ENCODE data around the gene PDE7B. TPM values are rescaled to one million over a fixed set of nuclear protein-coding genes. Genes with fewer than 3 reads are reported as not detected.

Gene PDE7B
- total RNA-seq, 2 donors from 2014 or later: 0.04 TPM; not detected in 1

DNA sequence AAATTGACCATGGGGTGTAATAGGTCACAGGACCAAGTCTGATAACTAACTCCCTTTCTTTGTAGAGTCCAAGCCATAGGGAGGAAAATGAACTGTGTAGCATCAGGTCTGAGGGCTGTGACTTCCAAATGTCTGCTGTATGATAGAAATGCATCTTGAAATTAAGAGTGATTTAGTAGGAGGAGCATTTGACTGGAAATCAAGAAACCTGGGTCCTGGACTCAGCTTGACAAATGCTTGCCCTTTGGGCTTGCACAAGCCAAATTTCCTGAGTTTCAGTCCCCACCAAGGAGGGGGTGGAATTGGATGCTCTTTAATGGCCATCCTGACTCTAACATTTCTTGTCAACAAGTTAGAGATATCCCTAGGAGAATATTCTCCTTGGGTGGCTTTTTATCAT lies 187.0 kb downstream of the PDE7B start:
- H3K4me3 Mint-ChIP-seq: no peak overlapping the region
- H3K9me3 Mint-ChIP-seq: no peaks in the 10 kb centered on the region
- no peaks in the 10 kb centered on the region for H3K4me1 Mint-ChIP-seq
- ATAC-seq (replicated peaks): no peak
- no peak overlapping the region for H3K27ac Mint-ChIP-seq
- H3K36me3 Mint-ChIP-seq (ENCODE audit: low read depth): no peaks in the 10 kb centered on the region
- H3K27me3 Mint-ChIP-seq: peaks cover 13% of the 10 kb centered on the region

DNA sequence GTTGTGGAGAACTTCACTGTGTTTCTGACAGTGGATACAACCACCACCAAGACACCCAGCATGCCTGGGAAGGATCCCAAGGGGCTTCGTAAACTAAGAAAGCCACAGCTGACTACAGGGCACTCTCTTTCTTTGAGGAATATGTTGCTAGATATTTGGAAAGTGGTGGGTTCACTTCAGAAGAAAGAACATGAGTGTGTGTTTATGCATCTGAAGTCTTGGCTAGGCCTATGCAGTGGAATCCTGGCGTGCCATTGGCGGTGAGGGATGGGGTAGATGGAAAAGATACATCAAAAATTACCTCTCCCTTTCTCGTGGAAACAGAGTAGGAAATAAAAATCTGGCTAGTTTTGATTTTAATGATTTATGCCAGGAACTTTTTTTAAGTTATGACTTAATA lies 187.7 kb downstream of the PDE7B start:
- Mint-ChIP-seq H3K27me3 (peaks cover 19% of the 10 kb centered on the region), H3K36me3 (ENCODE audit: low read depth) (no peaks in the 10 kb centered on the region), H3K9me3 (no peaks in the 10 kb centered on the region), H3K27ac (no peak overlapping the region), H3K4me3 (no peak overlapping the region), H3K4me1 (no peaks in the 10 kb centered on the region)
- ATAC-seq (replicated peaks): no peak

DNA sequence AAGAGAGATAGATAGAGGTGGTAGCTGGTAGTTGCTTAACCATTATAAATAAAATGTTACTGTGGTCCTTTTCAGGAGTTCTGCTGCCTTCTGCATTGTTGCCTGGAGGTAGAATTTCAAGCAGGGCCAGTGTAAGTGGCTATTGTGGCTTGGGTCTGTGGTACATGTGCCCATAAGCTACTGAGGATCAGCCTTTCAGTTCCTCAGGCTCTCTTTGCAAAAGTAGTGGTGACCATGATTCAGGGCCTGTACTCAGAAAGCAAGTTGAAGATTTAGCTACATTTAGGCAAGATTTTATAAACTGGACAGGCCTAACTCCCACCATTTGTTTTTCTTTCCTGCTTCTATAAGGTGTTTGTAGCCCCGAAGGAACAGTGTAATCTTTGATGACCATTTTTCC lies 199.0 kb downstream of the PDE7B start:
- Mint-ChIP-seq H3K27me3 (no peaks in the 10 kb centered on the region), H3K9me3 (no peaks in the 10 kb centered on the region), H3K4me3 (no peak overlapping the region), H3K36me3 (ENCODE audit: low read depth) (no peaks in the 10 kb centered on the region), H3K27ac (peak overlapping the region; percentile 70), H3K4me1 (peaks cover 11% of the 10 kb centered on the region)
- ATAC-seq (replicated peaks): no peak

DNA sequence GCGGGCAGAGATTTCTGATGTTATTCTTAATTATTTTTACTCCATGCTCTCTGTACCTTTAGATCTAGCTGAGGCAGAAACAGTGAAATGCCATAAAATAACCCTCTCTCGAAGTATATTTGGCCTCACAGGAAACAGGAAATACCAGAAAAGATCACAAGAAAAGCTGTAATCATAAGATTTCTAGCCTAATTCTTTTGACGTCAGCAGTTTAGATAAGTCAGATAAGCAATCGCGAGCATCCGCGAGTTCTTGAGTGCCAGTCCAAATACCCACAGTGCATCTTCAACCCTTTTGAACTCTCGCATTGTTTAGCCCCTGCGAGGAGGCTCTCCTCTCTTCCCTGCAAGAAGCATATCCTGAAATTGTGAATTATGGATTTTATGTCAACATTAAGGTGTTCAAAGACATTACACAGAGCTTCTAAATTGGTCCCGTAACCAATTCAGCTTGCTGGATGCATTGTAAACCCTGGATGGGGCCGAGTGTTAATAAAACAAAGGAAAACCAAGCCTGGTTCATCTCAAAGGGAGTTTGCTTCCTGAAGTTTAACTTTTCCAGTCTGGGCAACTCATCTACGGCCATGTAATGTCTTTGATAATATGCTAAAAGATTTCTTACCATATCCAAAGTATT lies 199.8 kb downstream of the PDE7B start:
- H3K4me1 Mint-ChIP-seq: peaks cover 11% of the 10 kb centered on the region

DNA sequence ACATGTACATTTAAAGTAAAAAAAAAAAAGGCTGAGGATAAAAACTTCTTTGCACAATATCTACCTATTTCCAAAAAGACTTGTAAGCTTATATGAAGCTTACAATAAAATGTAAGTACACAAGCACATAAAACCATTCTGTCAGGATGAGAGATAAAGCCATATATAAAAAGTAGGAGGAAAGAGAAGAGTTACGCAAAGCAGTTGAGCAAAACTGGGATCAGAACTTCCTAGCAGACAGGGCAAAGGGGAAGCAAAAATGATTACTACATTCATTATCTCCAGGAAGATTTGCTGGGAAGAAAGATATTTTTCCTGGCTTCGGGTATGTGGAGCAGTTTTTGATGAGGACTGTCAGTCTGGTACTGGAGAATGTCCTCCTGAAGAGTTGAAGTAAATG lies 200.5 kb downstream of the PDE7B start:
- H3K27ac Mint-ChIP-seq: no peak overlapping the region
- ATAC-seq (replicated peaks): no peak
- H3K4me1 Mint-ChIP-seq: peaks cover 11% of the 10 kb centered on the region
- no peaks in the 10 kb centered on the region for H3K27me3 Mint-ChIP-seq
- no peaks in the 10 kb centered on the region for H3K36me3 Mint-ChIP-seq (ENCODE audit: low read depth)
- H3K9me3 Mint-ChIP-seq: no peaks in the 10 kb centered on the region
- no peak overlapping the region for H3K4me3 Mint-ChIP-seq

More for the DNA sequence above, 199.8 kb downstream of the PDE7B start:
- no peaks in the 10 kb centered on the region for H3K27me3 Mint-ChIP-seq
- peak overlapping the region; percentile 70 for H3K27ac Mint-ChIP-seq
- ATAC-seq (replicated peaks): no peak
- peak overlapping the region; percentile 16 for H3K4me3 Mint-ChIP-seq
- H3K9me3 Mint-ChIP-seq: no peaks in the 10 kb centered on the region
- H3K36me3 Mint-ChIP-seq (ENCODE audit: low read depth): no peaks in the 10 kb centered on the region

DNA sequence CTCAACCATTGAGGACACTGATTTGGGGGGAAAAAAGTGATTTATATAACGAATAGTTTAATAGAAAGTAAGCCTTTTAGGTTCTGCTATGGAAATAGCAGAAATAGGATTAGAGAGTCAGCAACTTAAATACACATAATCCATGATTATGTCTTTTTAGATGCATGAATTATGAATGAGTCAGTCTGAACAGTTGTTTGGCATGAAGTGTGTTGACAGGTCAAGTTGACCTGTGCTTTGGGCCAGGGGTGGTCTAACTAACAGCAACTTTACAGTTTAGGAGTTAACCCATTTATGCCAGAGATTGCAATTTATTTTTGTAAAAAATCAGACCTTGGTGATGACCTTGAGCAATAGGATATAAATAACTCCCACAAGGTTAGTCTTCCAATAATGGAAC lies 207.4 kb downstream of the PDE7B start:
- Mint-ChIP-seq H3K27me3 (peaks cover 9% of the 10 kb centered on the region), H3K9me3 (no peaks in the 10 kb centered on the region), H3K4me1 (no peaks in the 10 kb centered on the region), H3K36me3 (ENCODE audit: low read depth) (no peaks in the 10 kb centered on the region), H3K27ac (no peak overlapping the region), H3K4me3 (no peak overlapping the region)
- ATAC-seq (replicated peaks): no peak

DNA sequence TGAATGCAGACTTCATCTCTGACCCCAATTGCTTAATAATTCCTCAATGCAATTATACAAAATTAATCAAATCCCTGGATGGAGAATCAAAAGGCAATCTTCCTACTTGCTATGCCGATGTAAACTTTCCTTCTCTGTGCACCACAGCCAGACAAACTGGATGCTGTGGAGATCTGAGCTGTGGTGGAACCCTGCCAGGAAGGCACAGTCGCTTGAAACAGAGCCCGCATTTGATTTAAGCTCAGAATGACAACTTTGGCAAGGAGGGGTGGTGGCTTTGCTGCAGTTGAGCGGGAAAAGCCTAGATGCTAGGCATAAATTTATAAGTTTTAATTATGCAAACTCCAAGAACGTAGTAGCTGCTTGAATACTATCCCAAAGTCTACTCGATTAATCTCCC lies 207.8 kb downstream of the PDE7B start:
- H3K9me3 Mint-ChIP-seq: no peaks in the 10 kb centered on the region
- no peaks in the 10 kb centered on the region for H3K36me3 Mint-ChIP-seq (ENCODE audit: low read depth)
- peaks cover 9% of the 10 kb centered on the region for H3K27me3 Mint-ChIP-seq
- H3K4me3 Mint-ChIP-seq: no peak overlapping the region
- ATAC-seq (replicated peaks): no peak
- H3K4me1 Mint-ChIP-seq: no peaks in the 10 kb centered on the region
- H3K27ac Mint-ChIP-seq: no peak overlapping the region

DNA sequence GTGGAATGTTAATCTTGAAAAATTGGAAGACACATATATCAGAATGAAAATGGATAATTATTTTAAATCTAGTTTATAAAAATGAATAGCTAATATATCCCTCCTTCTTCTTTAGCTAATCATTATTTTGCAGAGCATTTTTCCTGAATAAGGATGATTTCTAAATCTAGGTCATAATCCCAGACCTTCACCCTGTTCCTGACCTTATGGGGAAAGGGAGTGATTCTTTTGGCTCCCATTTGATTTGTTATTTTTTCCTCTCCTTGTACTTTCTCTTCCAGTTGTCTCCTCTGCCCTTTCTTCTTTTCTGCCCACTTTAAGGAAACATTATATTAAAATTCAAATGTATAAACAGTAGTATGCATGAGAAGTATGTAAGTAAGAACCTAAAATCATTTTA lies 208.6 kb downstream of the PDE7B start:
- Mint-ChIP-seq H3K4me1 (no peaks in the 10 kb centered on the region), H3K27me3 (peaks cover 9% of the 10 kb centered on the region), H3K9me3 (no peaks in the 10 kb centered on the region), H3K36me3 (ENCODE audit: low read depth) (no peaks in the 10 kb centered on the region), H3K27ac (no peak overlapping the region), H3K4me3 (no peak overlapping the region)
- no peak for ATAC-seq (replicated peaks)

DNA sequence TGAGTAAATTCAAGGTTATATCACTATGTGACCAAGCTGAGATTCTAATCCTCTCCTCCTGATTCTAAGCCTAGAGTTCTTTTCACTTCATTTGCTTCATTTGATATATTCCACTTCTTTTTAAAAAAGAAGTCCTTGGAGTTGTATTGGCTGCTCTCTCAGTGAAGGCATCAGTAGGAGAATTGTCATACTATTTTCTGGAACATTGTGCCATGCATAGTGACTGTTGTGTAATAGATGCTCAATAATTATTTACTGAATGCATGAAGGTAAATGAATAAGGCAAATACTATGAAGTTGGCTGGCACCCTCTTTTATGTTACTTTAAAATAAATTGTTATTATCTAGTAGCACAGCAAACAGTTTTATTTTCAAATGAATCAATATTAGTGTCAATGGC lies 209.3 kb downstream of the PDE7B start:
- H3K4me1 Mint-ChIP-seq: no peaks in the 10 kb centered on the region
- ATAC-seq (replicated peaks): no peak
- peaks cover 9% of the 10 kb centered on the region for H3K27me3 Mint-ChIP-seq
- H3K27ac Mint-ChIP-seq: no peak overlapping the region
- no peaks in the 10 kb centered on the region for H3K9me3 Mint-ChIP-seq
- no peaks in the 10 kb centered on the region for H3K36me3 Mint-ChIP-seq (ENCODE audit: low read depth)
- H3K4me3 Mint-ChIP-seq: no peak overlapping the region

DNA sequence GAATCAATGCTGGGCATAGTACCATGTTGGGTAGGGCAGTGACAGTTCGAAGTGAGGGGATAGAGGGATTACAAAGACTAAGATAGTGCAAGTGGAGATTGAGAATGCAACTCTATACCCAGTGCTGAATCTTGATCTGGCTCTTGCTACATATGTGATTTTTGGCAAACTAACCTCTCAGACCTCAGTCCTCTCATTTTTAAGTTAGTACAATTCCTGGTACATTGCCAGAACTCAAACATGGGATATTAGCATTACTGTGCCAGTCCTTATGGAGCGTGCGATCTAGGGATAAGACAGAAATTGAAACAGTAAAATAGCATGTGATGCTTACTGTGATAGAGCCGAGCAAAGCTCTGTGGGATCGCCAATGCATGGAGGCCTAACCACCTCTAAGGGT lies 210.2 kb downstream of the PDE7B start:
- no peaks in the 10 kb centered on the region for H3K9me3 Mint-ChIP-seq
- H3K4me3 Mint-ChIP-seq: no peak overlapping the region
- peaks cover 9% of the 10 kb centered on the region for H3K27me3 Mint-ChIP-seq
- no peak for ATAC-seq (replicated peaks)
- H3K27ac Mint-ChIP-seq: no peak overlapping the region
- no peaks in the 10 kb centered on the region for H3K4me1 Mint-ChIP-seq
- H3K36me3 Mint-ChIP-seq (ENCODE audit: low read depth): no peaks in the 10 kb centered on the region

DNA sequence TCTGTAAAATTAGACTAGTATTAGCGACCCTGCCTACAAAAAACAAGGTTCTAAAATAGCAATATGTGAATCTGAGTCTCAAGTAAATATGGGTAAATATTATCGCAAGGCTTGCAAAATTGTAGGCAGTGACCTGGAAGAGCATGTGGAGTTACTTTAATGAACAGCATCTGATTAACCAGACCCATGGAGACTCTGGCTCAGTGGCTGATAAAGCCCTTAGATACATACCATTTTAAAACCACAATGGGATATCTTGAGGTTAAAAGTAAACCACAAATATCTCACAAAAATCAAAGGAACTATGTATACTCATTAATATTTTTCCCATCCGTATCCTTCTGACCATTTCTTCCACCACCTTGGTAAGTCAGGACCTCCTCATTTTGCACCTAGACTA lies 211.6 kb downstream of the PDE7B start:
- no peaks in the 10 kb centered on the region for H3K9me3 Mint-ChIP-seq
- no peak overlapping the region for H3K27ac Mint-ChIP-seq
- H3K36me3 Mint-ChIP-seq (ENCODE audit: low read depth): no peaks in the 10 kb centered on the region
- H3K27me3 Mint-ChIP-seq: peaks cover 9% of the 10 kb centered on the region
- no peaks in the 10 kb centered on the region for H3K4me1 Mint-ChIP-seq
- no peak for ATAC-seq (replicated peaks)
- no peak overlapping the region for H3K4me3 Mint-ChIP-seq

DNA sequence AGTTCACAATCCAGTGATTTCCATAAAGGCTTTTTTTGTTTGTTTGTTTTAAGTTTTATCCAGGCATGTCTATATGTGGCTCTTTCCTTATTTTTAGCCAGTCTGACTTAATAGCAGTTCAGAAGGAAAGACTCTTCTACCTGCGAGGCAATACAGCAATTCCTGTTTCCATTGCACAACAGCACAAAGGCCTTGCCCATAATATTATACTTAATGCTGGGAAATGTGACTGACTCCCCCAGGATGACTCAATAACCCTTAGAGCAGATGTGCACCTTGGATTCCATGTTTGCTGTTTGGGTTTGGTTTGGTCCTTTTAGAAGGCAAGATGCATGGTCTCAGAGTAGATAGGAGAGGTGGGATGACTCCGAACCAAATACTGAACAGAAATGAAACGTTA lies 214.5 kb downstream of the PDE7B start:
- ATAC-seq (replicated peaks): no peak
- Mint-ChIP-seq H3K4me1 (no peaks in the 10 kb centered on the region), H3K27ac (no peak overlapping the region), H3K36me3 (ENCODE audit: low read depth) (no peaks in the 10 kb centered on the region), H3K27me3 (peaks cover 4% of the 10 kb centered on the region), H3K4me3 (no peak overlapping the region), H3K9me3 (no peaks in the 10 kb centered on the region)

DNA sequence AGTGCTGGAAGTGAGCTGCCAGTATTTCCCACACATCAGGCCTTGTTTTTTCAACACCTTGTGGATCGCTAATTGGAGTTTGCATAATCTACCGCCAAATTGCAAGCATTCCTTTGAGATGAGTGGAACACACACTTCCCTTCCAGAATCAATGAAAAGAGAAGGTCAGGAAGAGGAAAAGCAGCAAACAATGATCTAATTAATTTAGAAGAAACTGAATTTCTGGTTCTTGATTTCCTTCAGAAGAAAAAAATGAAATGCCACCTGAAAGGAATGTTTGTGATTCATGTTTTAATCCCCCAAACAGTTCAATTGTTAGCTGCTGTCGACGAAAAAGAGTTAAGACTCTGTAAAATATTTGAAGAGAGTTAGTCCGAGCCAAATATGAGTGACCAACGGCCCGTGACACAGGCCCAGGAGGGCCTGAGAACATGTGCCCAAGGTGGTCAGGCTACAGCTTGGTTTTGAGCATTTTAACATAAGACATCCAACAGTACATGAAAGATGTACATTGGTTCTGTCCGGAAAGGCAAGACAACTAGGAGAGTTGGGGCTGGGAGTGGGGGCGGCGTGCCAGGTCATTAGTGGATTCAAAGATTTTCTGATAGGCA lies 216.3 kb downstream of the PDE7B start:
- Mint-ChIP-seq H3K27ac (no peak overlapping the region), H3K4me3 (no peak overlapping the region), H3K9me3 (no peaks in the 10 kb centered on the region), H3K4me1 (no peaks in the 10 kb centered on the region), H3K27me3 (peaks cover 4% of the 10 kb centered on the region), H3K36me3 (ENCODE audit: low read depth) (no peaks in the 10 kb centered on the region)
- no peak for ATAC-seq (replicated peaks)

DNA sequence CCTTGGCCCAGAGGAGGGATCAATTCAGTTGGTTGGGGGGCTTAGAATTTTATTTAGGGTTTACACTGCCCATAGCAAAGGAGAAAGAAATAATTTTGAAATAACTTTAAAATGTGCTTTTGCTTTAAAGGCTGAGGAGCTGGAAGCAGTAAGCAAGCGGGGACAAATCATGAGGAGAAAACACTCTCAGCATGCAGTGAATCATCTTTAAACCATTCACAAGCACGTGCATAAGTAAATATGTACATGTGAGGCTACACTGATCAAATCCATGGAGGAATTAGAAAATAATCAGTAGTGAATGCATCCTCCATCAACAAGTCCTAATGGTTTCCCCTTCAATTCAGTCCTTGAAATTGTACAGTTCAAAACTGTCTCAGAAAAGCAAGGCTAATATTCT lies 217.6 kb downstream of the PDE7B start:
- Mint-ChIP-seq H3K36me3 (ENCODE audit: low read depth) (no peaks in the 10 kb centered on the region), H3K27ac (no peak overlapping the region), H3K4me1 (no peaks in the 10 kb centered on the region), H3K9me3 (no peaks in the 10 kb centered on the region), H3K27me3 (no peaks in the 10 kb centered on the region), H3K4me3 (no peak overlapping the region)
- ATAC-seq (replicated peaks): no peak

DNA sequence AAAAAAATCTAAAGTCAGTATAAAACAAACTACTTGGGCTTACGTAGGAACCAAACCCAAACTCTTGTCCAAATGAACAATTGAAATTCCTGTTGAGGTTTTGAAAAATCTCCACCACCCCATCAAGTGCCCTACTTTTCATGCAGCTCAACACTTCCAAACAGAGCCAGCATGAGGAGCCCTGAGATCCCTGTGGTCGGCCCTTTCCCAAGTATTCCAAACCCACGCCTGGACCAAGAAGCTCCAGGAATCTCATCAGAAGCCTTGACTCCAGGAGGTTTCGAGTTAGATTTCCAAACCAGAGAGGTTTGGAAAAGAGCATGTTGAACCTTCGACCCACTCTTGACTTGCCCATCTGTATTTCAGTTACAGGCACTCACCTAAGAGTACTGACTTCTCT lies 219.3 kb downstream of the PDE7B start:
- Mint-ChIP-seq H3K36me3 (ENCODE audit: low read depth) (no peaks in the 10 kb centered on the region), H3K27ac (no peak overlapping the region), H3K9me3 (no peaks in the 10 kb centered on the region), H3K27me3 (peaks cover 4% of the 10 kb centered on the region), H3K4me1 (no peaks in the 10 kb centered on the region), H3K4me3 (no peak overlapping the region)
- ATAC-seq (replicated peaks): no peak

DNA sequence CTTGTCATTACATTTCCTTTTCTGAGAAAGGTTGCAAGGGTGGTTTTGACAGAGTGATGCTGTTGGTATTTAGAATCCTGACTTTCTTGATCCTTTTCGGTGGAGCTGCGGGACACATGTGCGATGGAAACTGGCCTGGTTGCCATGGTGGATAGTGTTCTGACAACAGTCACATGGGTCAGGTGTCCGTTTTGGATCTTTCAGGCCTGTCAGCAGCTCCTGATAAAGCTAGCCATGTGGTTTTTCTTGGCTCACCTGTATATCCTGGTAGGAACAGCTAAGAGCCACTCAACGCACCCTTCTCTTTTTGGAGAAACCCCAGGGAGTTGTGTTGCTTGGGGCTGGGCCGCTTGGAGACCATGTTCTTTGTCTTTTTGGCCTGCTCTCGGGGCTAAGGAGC lies 221.2 kb downstream of the PDE7B start:
- H3K4me1 Mint-ChIP-seq: no peaks in the 10 kb centered on the region
- no peak overlapping the region for H3K27ac Mint-ChIP-seq
- no peak for ATAC-seq (replicated peaks)
- H3K27me3 Mint-ChIP-seq: peaks cover 6% of the 10 kb centered on the region
- no peak overlapping the region for H3K4me3 Mint-ChIP-seq
- no peaks in the 10 kb centered on the region for H3K36me3 Mint-ChIP-seq (ENCODE audit: low read depth)
- no peaks in the 10 kb centered on the region for H3K9me3 Mint-ChIP-seq

All from activated T-helper 17 cell treated with anti-CD3 and anti-CD28 coated beads, Interleukin-2, amount 50 U/mL, for 72 hours (primary cell).